SK-N-MC (cell line): ENCODE results near the gene LMLN.

ENCODE experiments used
- EZH2 ChIP-seq: fragments of 200-600 bp; sonication (generic); IDR thresholded peaks from one replicate; pipeline ENCODE4 v1.6.1; 2017; ENCODE audit warnings: antibody characterized with exemption
- FOXP2 ChIP-seq: optimal IDR thresholded peaks from 2 replicates; pipeline ENCODE3; 2011; ENCODE audit warnings: mild to moderate bottlenecking, moderate library complexity; ENCODE audit not compliant: insufficient read depth; ENCODE audit errors: extremely low read length, control extremely low read depth
- POLR2AphosphoS5 ChIP-seq: IDR thresholded peaks from 2 replicates; pipeline ENCODE4 v1.6.1; 2012; ENCODE audit warnings: mild to moderate bottlenecking, low read depth, low read length, borderline replicate concordance

DNA sequence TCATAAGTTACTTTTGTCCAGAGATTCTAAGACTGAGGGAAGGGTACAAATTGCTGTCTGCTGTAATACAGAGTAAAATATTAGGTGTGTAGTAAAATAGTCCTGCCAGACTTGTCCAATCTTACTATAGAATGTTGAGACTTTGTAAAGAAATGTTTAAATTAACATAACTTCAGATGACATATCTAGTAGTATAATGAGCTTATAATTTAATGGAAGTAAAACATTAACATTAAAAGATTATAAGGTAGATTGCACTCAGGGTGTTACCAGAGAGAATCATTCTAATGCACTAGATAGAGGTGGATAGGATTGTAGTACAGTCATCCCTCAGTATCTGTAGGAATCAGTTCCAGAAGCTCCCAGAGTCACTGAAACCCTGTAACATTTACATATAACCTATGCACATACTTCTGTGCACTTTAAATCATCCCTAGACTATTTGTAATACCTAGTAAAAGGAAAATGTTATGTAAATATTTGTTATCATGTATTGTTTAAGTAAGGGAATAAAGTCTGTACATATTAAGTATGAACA, 130.8 kb downstream of the LMLN start:
- TF ChIP-seq EZH2, result no peak
- no peak for TF ChIP-seq POLR2AphosphoS5
- TF ChIP-seq FOXP2, result no peak
